Renal cortex interstitium (tissue), 11 donors: Measurements from ENCODE around the gene PLEKHG4B. TPM values are rescaled to one million over a fixed set of nuclear protein-coding genes. Genes with fewer than 3 reads are reported as not detected.

Source experiments
- DNase-seq, 11 donors: peaks; one replicate each; pipeline ENCODE4 v3.0.0-alpha.2; 2013; ENCODE audit warnings: low read depth in 9 of 11, low spot score in 4 of 11; ENCODE audit errors: extremely low read depth in 1 of 11
- polyA plus RNA-seq, 3 donors: library from polyadenylated mRNA; unstranded; fragments of 120-200 nt; gene quantifications; one replicate each; pipeline ENCODE4 v1.2.1, GENCODE V29; 2013; ENCODE audit not compliant: insufficient read length in 3 of 3

Gene PLEKHG4B
- polyA plus RNA-seq, 3 donors = 11.0 to 16.6 (median 14.6) TPM

DNA sequence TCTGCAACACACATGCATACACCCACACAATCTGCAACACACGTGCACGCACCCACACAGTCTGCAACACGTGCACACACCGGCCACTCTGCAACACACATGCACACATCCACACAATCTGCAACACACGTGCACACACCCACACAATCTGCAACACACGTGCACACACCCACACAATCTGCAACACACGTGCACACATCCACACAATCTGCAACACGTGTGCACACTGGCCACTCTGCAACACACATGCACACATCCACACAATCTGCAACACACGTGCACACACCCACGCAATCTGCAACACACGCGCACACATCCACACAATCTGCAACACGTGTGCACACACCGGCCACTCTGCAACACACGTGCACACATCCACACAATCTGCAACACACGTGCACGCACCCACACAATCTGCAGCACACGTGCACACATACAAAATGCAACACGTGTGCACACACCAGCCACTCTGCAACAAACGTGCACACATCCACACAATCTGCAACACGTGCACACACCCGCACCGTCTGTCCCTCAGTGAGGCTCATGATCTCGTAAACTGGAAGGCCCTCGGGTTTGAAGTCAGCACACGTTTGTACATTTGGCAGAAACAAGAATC is 18.4 kb downstream of the PLEKHG4B start:
- no peak for DNase-seq

DNA sequence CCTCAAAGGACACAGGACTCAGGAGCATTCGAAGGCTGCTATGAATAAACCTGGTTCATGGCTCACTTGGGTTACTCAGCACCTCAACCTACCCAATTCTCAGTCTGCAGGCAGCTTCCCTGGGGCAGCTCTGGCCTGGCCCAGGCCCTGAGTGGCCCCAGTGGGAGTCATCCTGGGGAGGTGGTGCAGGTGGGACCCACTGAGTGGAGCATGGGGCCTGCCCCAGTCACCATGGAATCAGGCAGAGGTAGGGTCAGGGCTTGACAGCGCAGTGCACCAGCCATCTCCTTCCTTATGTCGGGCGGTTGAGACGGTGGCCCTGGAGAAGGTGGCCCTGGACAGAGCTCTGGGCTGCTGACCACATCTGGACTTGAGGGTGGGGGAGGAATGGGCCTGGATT is 19.2 kb downstream of the PLEKHG4B start:
- no peak for DNase-seq

DNA sequence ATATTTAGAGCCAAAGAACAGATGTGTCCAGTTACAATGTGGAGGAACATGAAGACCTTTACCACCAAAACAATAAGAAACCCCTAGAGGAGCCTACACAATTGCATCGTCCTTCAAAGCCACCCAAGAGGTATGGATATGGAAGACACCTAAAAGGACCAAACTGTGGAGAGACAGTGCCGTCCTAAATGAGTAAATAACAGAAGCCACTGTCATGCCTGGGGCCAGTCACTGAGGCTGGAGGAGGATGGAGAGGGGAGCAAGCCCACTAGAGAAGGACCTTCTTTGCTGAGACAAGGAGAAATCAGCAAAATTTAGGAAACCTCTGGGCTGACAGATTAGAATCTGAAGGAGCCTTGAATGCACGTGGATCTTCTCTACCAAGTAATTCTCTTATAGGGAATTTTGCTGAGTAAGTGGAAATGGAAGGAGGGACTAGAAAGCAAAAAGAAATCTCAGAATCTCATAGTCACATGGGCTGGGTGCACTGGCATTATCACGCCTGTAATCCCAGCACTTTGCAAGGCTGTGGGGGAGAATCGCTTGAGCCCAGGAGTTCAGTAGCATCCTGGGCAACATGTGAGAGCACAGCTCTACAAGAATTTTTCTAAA is 27.6 kb downstream of the PLEKHG4B start:
- no peak for DNase-seq

DNA sequence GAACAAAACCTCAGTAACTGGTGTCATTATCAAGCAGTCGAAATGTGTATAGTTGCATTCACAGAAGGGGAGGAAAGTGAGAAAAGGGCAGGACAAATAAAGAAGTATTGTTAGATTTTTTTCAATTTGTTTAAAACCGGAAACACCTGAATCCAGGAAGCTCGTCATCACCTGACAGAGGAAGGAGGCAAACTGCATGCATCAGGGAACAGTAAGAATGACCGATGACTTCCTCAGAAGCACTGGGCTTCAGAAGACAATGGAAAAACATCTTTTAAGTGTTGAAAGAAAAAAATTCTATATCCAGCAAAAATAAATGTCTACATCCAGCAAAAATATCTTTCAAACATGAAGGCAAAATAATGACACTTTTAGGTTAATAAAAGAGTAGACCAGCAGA is 29.5 kb downstream of the PLEKHG4B start:
- DNase-seq = no peak

DNA sequence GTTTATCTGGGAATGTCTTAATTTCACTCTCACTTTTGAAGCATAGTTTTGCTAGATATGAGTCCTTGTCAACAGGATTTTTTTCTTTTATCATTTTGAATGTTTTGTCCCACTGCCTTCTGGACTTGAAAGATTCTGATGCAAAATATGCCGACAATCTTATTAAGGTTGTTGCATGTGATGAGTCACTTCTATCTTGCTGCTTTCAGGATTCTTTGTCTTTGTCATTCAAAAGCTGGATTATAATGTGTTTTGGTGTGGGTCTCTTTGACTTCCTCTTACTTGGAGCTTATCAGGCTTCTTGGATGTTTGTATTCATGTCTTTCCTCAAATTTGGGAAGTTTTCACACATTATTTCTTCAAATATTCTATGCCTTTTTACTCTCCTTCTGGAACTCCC is 33.8 kb downstream of the PLEKHG4B start:
- no peak for DNase-seq

DNA sequence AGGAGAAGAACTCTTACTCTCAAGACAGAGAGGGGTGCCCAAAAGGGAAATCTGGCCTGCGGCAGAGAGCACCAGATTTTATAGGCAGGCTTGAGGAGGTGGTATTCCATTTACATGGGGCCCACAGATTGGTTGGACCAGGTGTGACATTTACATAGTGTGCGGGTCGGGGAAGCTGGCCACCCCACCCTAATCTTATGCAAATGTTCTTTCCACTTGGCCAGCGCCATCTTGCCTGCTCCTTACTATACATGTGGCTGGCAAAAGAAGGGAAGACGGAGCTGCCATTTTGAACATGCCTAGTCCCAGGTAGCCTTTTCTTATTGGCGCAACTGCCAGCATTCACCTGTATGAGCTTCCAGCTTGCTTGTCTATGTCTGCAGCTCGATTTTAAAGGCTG is 34.8 kb downstream of the PLEKHG4B start:
- DNase-seq = no peak

DNA sequence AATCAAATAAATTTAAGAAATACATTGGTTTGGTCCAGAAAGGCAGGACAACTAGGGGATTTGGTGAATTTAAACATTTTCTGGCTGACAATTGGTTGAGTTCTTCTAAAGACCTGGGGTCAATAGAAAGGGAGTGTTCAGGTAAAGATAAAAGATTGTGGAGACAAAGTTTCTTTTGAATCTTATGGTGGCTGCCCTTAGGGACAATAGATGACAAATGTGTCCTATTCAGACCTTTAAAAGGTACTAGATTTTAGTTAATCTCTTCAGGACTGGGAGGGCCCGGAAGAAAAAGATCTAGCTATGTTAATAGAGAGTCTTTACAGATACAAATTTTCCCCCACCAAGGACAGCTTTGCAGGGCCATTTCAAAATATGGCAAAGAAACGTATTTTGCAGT is 35.9 kb downstream of the PLEKHG4B start:
- DNase-seq = no peak

DNA sequence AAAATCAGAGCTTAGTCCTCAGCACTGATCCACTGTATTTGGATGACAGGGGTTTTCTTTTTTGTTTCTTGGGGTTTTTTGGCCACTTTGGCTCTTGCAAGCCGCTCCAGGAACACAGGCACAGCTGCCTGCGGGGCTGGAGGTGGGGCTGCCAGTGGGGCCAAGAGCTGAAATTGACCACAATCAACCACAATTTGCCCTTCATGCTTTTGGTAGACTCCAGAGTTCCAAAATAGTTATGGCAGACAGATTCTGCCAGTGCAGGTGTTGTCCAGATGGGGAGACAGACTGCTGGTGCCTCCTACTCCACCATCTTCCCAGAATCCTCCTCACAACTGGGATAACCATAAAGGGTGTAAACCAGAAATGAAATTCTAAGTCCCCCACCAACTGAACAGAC is 36.5 kb downstream of the PLEKHG4B start:
- no peak for DNase-seq

DNA sequence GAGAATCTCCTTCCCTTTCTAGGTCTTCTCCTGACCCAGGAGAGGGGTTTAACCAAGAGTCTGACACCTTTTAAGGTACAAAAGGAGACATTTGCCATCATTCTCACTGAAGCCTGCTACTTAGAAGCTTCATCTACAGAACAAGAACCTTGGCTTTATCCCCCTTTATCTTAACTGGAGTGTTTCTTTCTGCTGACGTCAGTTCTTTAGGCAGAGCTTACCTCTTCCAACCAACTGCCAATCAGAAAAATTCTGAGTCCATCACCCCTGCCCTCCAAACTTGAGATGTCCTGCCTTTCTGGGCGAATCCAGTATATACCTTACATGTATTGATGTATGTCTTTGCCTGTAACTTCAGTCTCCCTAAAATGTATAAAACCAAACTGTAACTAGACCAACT is 37.2 kb downstream of the PLEKHG4B start:
- DNase-seq = no peak

DNA sequence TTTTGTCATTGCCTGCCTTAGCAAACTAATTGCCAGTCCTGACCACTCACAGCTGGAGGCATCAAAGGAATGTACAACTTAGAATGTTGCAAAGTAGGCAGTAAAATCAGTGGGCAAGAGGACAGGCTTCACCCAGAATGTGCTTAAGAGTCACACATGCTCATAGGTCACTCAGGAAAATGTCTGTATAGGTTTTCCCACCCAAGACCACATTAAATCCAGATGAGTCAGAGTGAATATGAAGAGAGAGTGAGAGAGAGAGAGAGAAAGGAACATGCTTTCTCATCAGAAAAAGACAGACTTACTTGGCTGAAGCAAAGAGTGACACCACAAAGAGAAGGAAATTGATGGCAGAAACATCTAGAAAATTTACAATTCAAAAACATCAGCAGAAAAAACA is 37.9 kb downstream of the PLEKHG4B start:
- no peak for DNase-seq

DNA sequence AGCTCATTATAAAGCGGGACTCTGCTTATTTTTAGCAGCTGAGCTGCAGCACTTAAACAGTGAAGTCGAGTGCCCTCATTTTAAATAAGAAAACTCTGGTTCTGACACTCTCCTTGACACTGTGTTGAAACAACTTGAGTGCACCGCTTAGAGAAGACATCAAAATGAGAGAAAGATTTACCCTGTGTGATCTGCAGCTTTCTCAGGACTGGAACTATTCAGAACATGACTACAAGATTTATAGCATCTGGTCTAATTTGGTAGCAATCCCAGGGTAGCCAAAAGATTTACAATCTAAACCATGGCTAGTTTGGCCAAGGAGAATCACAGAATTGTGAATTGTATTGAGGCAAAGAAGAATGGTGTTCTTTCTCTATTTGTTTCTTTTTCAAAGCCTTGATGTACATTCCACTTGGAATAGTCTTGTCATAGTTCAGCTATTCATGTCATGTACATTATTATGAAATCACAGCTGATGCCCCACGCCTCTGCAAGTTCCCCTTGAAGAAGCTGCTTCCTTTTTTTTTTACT is 38.7 kb downstream of the PLEKHG4B start:
- DNase-seq = no peak

DNA sequence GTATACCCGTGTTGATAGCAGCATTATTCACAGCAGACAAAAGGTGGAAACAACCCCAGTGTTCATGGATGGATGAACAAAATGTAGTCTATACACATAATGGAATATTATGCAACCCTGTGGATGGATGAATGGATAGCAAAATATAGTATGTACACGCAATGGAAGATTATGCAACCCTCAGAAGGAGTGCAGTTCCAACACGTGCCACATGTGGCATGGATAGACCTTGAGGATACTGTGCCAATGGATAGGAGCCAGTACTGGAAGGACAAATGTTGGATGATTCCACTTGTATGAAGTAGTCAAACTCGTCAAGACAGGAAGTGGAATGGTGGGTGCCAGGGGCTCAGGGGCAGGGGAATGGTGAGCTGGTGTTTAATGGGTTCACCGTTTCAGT is 44.9 kb downstream of the PLEKHG4B start:
- no peak for DNase-seq

DNA sequence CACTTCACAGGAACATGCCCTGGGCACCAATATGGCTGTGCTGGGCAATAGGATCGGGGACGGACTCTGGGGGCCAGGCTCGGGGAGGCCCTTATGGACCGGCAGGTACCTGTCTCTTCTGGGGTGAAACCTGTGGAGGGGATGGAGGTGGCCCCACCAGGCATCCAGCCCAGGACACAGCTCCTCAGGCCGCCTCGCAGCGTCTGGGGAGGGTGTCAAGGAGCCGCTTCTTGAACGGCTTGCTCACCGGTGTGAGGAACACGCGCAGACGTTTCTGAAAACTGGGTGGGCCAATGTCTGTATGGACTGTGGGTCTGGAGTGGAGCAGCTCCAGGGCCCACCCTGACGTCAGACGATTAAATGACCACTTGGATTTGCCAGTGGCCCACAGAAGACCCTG is 45.8 kb downstream of the PLEKHG4B start:
- DNase-seq = no peak

DNA sequence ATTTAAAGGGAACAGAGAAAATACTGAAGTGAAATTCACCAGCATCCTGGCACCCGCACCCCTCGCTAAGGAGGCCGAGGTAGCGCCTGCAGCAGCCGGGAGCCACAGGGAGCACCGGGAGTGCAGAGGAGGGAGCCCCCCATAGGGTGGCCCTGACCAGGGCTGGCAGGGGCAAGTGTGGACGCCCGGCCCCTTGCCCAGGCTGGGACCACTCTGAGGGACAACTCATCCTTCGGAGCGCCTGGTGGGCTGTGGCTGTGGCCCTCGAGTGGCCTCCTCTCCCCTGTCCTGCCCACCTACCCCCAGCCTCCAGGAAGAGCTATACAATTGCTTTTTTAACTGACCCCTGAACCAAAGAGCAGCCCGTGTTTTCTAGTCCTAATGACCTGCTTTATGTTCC is 47.0 kb downstream of the PLEKHG4B start:
- no peak for DNase-seq

DNA sequence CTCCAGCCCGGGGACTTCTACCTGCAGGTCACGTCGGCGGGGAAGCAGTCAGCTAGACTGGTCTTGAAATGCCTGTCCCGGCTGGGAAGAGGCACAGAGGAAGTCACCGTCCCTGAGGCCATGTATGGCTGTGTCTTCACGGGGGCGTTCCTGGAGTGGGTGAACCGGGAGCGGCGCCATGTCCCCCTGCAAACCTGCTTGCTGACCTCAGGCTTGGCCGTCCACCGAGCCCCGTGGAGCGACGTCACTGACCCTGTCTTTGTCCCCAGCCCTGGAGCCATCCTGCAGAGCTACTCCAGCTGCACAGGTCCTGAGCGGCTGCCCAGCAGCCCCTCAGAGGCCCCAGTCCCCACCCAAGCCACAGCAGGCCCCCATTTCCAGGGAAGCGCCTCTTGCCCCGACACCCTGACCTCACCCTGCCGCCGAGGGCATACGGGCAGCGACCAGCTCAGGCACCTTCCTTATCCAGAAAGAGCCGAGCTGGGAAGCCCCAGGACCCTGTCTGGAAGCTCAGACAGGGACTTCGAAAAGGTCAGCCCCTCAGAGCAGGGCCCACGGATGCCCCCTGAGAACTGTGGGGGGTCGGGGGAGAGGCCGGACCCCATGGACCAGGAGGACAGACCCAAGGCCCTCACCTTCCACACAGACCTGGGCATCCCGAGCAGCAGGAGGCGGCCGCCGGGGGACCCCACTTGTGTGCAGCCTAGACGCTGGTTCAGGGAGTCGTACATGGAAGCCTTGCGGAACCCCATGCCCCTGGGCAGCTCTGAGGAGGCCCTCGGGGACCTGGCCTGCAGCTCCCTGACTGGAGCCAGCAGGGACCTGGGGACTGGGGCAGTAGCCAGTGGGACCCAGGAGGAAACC is 47.8 kb downstream of the PLEKHG4B start:
- DNase-seq = no peak

DNA sequence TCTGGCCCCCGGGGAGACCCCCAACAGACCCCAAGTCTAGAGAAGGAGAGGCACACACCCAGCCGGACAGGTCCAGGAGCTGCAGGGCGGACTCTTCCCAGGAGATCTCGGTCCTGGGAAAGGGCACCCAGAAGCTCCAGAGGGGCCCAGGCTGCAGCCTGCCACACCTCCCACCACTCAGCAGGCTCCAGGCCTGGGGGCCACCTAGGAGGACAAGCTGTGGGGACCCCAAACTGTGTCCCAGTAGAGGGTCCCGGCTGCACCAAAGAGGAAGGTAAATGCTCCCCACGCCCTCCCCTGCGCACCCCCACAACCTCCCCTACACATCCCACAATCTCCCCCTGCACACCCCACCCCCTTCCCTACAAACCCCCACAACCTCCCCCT is 48.5 kb downstream of the PLEKHG4B start:
- DNase-seq = no peak

DNA sequence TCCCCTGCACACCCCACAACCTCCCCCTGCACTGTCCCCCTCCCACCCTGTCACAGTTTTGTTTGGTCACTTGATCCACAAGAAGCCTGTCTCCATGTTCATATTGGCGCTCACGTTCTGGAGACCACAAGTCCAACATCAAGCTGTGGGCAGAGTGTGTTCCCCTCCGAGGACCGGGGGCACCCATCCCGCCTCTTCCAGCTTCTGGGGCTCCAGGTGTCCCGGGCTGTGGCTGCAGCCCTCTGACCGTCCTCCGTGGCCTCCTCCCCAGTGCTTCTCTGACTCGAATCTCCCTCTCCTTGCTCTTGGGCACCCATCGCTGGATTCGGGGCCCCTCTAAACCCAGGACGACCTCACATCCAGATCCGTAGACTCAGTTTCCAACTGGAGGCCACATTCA is 49.2 kb downstream of the PLEKHG4B start:
- DNase-seq = no peak

DNA sequence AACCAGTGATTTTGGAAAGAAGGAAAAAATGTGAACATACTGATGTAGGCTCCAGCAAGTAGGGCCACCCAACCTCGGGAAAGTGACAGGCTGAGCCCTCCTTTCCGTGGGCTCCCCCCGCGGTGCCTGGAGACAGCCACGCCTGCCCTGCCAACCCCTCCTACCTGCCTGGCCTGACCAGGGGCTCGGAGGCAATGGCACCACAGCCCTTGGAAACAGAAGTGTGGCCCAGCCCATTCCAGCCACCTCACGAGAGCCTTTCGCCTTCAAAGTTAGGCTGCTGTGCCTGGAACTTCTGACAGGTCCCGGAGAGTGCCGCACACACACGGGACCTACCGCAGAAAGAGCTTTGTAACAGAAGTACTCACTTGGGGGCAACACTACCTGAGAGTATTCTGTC is 49.8 kb downstream of the PLEKHG4B start:
- no peak for DNase-seq

DNA sequence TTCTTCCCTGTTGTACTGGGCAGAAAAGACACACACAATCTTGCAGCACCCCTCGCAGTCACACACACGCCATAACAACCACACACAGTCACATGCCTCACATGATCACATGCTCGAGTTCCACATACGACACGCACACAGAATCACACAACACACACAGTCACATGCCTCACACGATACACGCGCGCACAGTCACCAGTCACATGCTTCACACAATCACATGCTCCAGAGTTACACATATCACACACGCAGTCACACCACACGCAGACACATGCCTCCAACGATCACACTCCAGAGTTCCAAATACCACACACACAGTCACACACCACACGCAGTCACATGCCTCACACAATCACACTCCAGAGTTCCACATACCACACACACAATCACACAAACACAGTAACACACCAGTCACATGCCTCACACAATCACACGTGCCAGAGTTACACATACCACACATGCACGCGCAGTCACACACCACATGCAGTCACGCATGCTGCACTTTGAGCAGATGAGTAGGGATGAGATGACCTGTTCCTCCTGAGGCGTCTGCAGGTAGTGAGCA is 50.4 kb downstream of the PLEKHG4B start:
- DNase-seq = no peak

DNA sequence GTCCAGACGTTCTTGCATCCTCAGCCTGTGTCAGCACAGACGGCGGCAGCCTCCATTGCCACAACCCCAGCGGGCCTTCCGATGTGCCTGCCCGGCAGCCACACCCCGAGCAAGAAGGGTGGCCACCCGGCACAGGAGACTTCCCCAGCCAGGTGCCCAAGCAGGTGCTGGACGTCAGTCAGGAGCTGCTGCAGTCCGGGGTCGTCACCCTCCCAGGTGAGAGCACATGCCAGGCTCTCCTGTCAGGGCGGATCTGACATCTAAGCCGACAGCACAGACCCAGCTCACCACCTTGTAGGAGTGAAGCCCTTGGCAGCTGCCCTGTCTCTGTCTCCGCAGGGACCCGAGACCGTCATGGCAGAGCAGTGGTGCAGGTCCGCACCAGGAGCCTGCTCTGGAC is 51.1 kb downstream of the PLEKHG4B start:
- DNase-seq = no peak
